H1 (cell line): ENCODE measurements around the gene NT5DC3. TPM values are rescaled to one million over a fixed set of nuclear protein-coding genes. Genes with fewer than 3 reads are reported as not detected.

Experiments
- CTCF ChIA-PET: fragments of 300-600 bp; sonication (Branson Sonifier 250); formaldehyde crosslinking; loops from one replicate; lab custom pipeline; 2021; ENCODE audit not compliant: partially characterized antibody; lab: Charles Lee
- POLR2A ChIA-PET: fragments of 300-600 bp; sonication (Branson Sonifier 250); formaldehyde crosslinking; loops from one replicate; lab custom pipeline; 2021; ENCODE audit warnings: inconsistent platforms; ENCODE audit not compliant: partially characterized antibody; lab: Charles Lee
- DNase-seq, 2 experiments: peaks; one replicate each; pipeline versions ENCODE4 v3.0.0 to v3.0.0-alpha.2; 2010 to 2022; ENCODE audit warnings: low spot score in 2 of 2, low read depth in 1 of 2, mixed read lengths in 1 of 2
- FAIRE-seq: peaks from 2 replicates; lab custom pipeline; 2011; peaks lifted over from hg19 to GRCh38; lab: Jason Lieb, UNC
- H2AFZ ChIP-seq: 2 replicates; pipeline ENCODE4 v1.8.1; 2012; ENCODE audit warnings: low read length, inconsistent platforms
- H2AK5ac ChIP-seq: 2 replicates; pipeline ENCODE4 v1.6.1; 2013; ENCODE audit warnings: low read depth, low read length
- H2BK120ac ChIP-seq: replicated peaks from 2 replicates; pipeline ENCODE3; 2013; ENCODE audit warnings: low read depth, low read length, inconsistent platforms
- H2BK12ac ChIP-seq: 2 replicates; pipeline ENCODE4 v1.6.1; 2013; ENCODE audit warnings: low read depth, low read length
- H2BK15ac ChIP-seq: 2 replicates; pipeline ENCODE4 v1.6.1; 2013; ENCODE audit warnings: low read length
- H2BK20ac ChIP-seq: 2 replicates; pipeline ENCODE4 v1.6.1; 2013; ENCODE audit warnings: low read length
- H2BK5ac ChIP-seq: 2 replicates; pipeline ENCODE4 v1.6.1; 2013; ENCODE audit warnings: low read depth, low read length
- H3K14ac ChIP-seq: 2 replicates; pipeline ENCODE4 v1.6.1; 2013; ENCODE audit warnings: inconsistent platforms; ENCODE audit not compliant: insufficient read length
- H3K18ac ChIP-seq: 2 replicates; pipeline ENCODE4 v1.6.1; 2013; ENCODE audit warnings: low read length; ENCODE audit errors: extremely low read depth
- H3K23ac ChIP-seq: 2 replicates; pipeline ENCODE4 v1.6.1; 2013; ENCODE audit warnings: inconsistent platforms; ENCODE audit not compliant: insufficient read length
- H3K23me2 ChIP-seq: 2 replicates; pipeline ENCODE4 v1.6.1; 2013; ENCODE audit warnings: low read depth, low read length
- H3K27ac ChIP-seq: 2 replicates; pipeline ENCODE4 v1.6.1; 2011; ENCODE audit warnings: low read depth, low read length, inconsistent platforms
- H3K27me3 ChIP-seq, 4 experiments: replicated peaks in 1 of 4; 1 replicate in 1 of 4; 2 replicates in 3 of 4; pipeline versions ENCODE4 v1.6.1 to v1.8.1; 2011 to 2013; ENCODE audit warnings: low read length in 3 of 4, mild to moderate bottlenecking in 3 of 4, inconsistent platforms in 2 of 4, mixed read lengths in 2 of 4, moderate library complexity in 1 of 4; ENCODE audit not compliant: control insufficient read depth in 3 of 4, insufficient read depth in 3 of 4; ENCODE audit errors: extremely low read depth in 1 of 4
- H3K36me3 ChIP-seq, 4 experiments: 2 replicates each; pipeline versions ENCODE4 v1.6.1 to v1.8.1; 2011 to 2013; ENCODE audit warnings: mild to moderate bottlenecking in 4 of 4, low read length in 3 of 4, moderate library complexity in 2 of 4, control low read depth in 1 of 4, inconsistent platforms in 1 of 4; ENCODE audit not compliant: insufficient read depth in 4 of 4, control insufficient read depth in 2 of 4
- H3K4ac ChIP-seq: replicated peaks from 2 replicates; pipeline ENCODE3; 2013; ENCODE audit warnings: low read length, low read depth, mixed read lengths, inconsistent platforms; ENCODE audit not compliant: insufficient read length
- H3K4me1 ChIP-seq, 4 experiments: replicated peaks in 1 of 4; 1 replicate in 1 of 4; 2 replicates in 3 of 4; pipeline versions ENCODE4 v1.6.1 to v1.8.1; 2011 to 2013; ENCODE audit warnings: low read length in 3 of 4, inconsistent platforms in 2 of 4, mixed read lengths in 1 of 4; ENCODE audit not compliant: insufficient read depth in 4 of 4, control insufficient read depth in 3 of 4
- H3K4me2 ChIP-seq, 2 experiments: 2 replicates each; pipeline versions ENCODE4 v1.6.1 to v1.8.1; 2011 to 2013; ENCODE audit warnings: low read depth in 2 of 2, low read length in 2 of 2, control low read depth in 1 of 2, inconsistent platforms in 1 of 2, mild to moderate bottlenecking in 1 of 2; ENCODE audit not compliant: insufficient read depth in 1 of 2
- H3K4me3 ChIP-seq, 4 experiments: fragments of 200-600, 300-600 bp in 1 of 4; sonication (generic), shearing (Covaris generic), sonication (Bioruptor Twin) in 1 of 4; 2 replicates each; pipeline versions ENCODE4 v1.5.1 to v1.8.1; 2011 to 2016; ENCODE audit warnings: low read length in 4 of 4, low read depth in 3 of 4, control low read depth in 2 of 4, inconsistent platforms in 2 of 4, mild to moderate bottlenecking in 2 of 4, mixed read lengths in 1 of 4, moderate library complexity in 1 of 4; ENCODE audit not compliant: insufficient read depth in 2 of 4; ENCODE audit errors: extremely low read depth in 1 of 4
- H3K56ac ChIP-seq: replicated peaks from 2 replicates; pipeline ENCODE3; 2013; ENCODE audit warnings: low read depth, mild to moderate bottlenecking, mixed read lengths, low read length, inconsistent platforms; ENCODE audit not compliant: insufficient read length
- H3K79me1 ChIP-seq: 2 replicates; pipeline ENCODE4 v1.6.1; 2013; ENCODE audit warnings: low read depth, low read length, control low read depth
- H3K79me2 ChIP-seq, 2 experiments: 2 replicates each; pipeline versions ENCODE4 v1.6.1 to v1.8.1; 2012 to 2013; ENCODE audit warnings: low read length in 2 of 2, mild to moderate bottlenecking in 2 of 2, inconsistent platforms in 1 of 2; ENCODE audit not compliant: insufficient read depth in 2 of 2, control insufficient read depth in 1 of 2
- H3K9ac ChIP-seq, 4 experiments: replicated peaks in 1 of 4; 1 replicate in 1 of 4; 2 replicates in 3 of 4; pipeline versions ENCODE4 v1.6.1 to v1.8.1; 2011 to 2013; ENCODE audit warnings: low read depth in 3 of 4, low read length in 3 of 4, control low read depth in 2 of 4, mild to moderate bottlenecking in 2 of 4, moderate library complexity in 2 of 4, inconsistent platforms in 1 of 4; ENCODE audit errors: extremely low read depth in 1 of 4
- H3K9me3 ChIP-seq, 2 experiments: 2 replicates each; pipeline versions ENCODE4 v1.6.1 to v1.8.1; 2012 to 2013; ENCODE audit warnings: mild to moderate bottlenecking in 2 of 2, moderate library complexity in 2 of 2, control low read depth in 1 of 2, inconsistent platforms in 1 of 2, low read depth in 1 of 2, low read length in 1 of 2, mixed read lengths in 1 of 2; ENCODE audit not compliant: insufficient read depth in 2 of 2
- H4K20me1 ChIP-seq, 2 experiments: replicated peaks in 1 of 2; 2 replicates each; pipeline versions ENCODE3 to v1.8.1; 2011 to 2013; ENCODE audit warnings: inconsistent platforms in 2 of 2, low read length in 2 of 2, mild to moderate bottlenecking in 1 of 2; ENCODE audit not compliant: insufficient read depth in 2 of 2, control insufficient read depth in 1 of 2
- H4K5ac ChIP-seq: 2 replicates; pipeline ENCODE4 v1.6.1; 2013; ENCODE audit warnings: low read length, low read depth, mixed read lengths, inconsistent platforms; ENCODE audit not compliant: insufficient read length
- H4K8ac ChIP-seq: 2 replicates; pipeline ENCODE4 v1.8.0; 2013; ENCODE audit warnings: mild to moderate bottlenecking, moderate library complexity, low read length, inconsistent platforms; ENCODE audit not compliant: insufficient read depth; ENCODE audit errors: extremely low read depth
- H4K91ac ChIP-seq: replicated peaks from 2 replicates; pipeline ENCODE3; 2013; ENCODE audit warnings: low read length, mixed read lengths, inconsistent platforms; ENCODE audit not compliant: insufficient read length
- CBX5 ChIP-seq: fragments of 300-800, 300-1000 bp; sonication (generic); IDR thresholded peaks from 2 replicates; pipeline ENCODE4 v1.7.1; 2016; ENCODE audit warnings: antibody characterized with exemption, low read length, low read depth
- WGBS, 2 experiments: shearing (Covaris generic) in 1 of 2; methylation state at CpG; one replicate each; pipeline versions ENCODE4 v1.1.6 to v1.1.7; 2013 to 2015; ENCODE audit warnings: low lambda C conversion rate in 2 of 2, mixed read lengths in 2 of 2, inconsistent platforms in 1 of 2, low coverage in 1 of 2, missing lambda C conversion rate in 1 of 2; ENCODE audit not compliant: insufficient replicate concordance in 2 of 2, insufficient coverage in 1 of 2, insufficient read length in 1 of 2; ENCODE audit errors: extremely low coverage in 1 of 2, missing lambda C conversion rate in 1 of 2; 5-methylcytosine and 5-hydroxymethylcytosine counted together
- polyA plus RNA-seq, 7 experiments: library from polyadenylated mRNA; depleted of rRNA in 3 of 7; stranded (reverse) in 5 of 7; unstranded in 2 of 7; fragments of >200 nt in 5 of 7; fragments of 200-250 nt in 2 of 7; gene quantifications; 1 replicate in 5 of 7; 2 replicates in 1 of 7; 4 replicates in 1 of 7; pipeline versions ENCODE4 v1.2.1 to v1.2.3, GENCODE V29; 2011 to 2013; ENCODE audit warnings: missing spikeins in 2 of 7, mixed read lengths in 2 of 7
- total RNA-seq: library from RNA; stranded (reverse); fragmentation: NEBNext Ultra II Directional; extraction: Animal tissue kit (Norgen Biotek cat#: 25700); gene quantifications from 2 replicates; pipeline ENCODE4 v1.2.1, GENCODE V29; 2021

NT5DC3 gene
- total and polyA plus RNA-seq, 2 of the 8 experiments (the other 6 are each of a cell fraction or from before 2014, with no cell fraction given): 5.4 to 14.8 TPM

DNA sequence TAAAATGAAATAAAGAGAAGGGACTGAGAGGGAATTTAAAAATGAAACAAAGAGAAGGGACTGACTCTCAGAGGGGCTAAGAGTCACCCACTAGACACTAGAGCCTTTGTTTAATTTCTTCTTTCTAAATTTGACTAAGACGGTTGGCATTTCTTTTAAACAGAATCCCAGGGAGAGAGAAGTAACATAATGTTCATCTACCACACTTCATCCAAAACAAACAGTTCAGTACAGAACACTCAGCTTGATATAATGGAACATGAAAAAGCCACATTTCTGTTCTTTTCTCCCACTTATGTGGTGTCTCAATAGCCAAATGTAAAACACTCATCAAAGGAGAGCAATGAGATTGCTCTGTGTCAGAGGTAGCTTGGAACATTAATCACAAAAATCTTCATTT lies 10.1 kb upstream of the NT5DC3 start:
- Histone ChIP-seq H3K4me3 (no peak overlapping the region), H2BK120ac (no peak overlapping the region), H3K79me2 (no peaks in the 10 kb centered on the region), H2AK5ac (no peak overlapping the region), H2BK12ac (no peak overlapping the region), H2BK15ac (no peak overlapping the region), H4K91ac (no peak overlapping the region), H3K27ac (no peak overlapping the region), H3K4ac (no peak overlapping the region), H2AFZ (no peak overlapping the region), H3K14ac (no peak overlapping the region), H3K79me1 (no peaks in the 10 kb centered on the region), H4K5ac (no peak overlapping the region), H2BK20ac (no peak overlapping the region), H3K56ac (no peak overlapping the region), H3K23me2 (no peaks in the 10 kb centered on the region), H3K4me2 (no peak overlapping the region), H4K20me1 (no peaks in the 10 kb centered on the region), H2BK5ac (no peak overlapping the region), H3K4me1 (no peaks in the 10 kb centered on the region), H4K8ac (no peak overlapping the region), H3K9ac (no peak overlapping the region), H3K23ac (no peak overlapping the region), H3K18ac (no peak overlapping the region), H3K9me3 (no peaks in the 10 kb centered on the region), H3K27me3 (no peaks in the 10 kb centered on the region), H3K36me3 (no peaks in the 10 kb centered on the region)
- CTCF ChIA-PET: interaction anchor here (0.7 to 1.8 kb wide), 2 partner anchors 9 to 17 kb away, joined by 4 read pairs; no protein-coding TSS in a partner anchor
- FAIRE-seq (no peak), DNase-seq (no peak)
- no peak for TF ChIP-seq CBX5
- POLR2A ChIA-PET: no interaction called here
- WGBS, 2 experiments: 91% methylated on average over 1 of the region's 1 CpG; no CpG with 5 or more reads in 1 of the 2 experiments
